Neural cell (in vitro differentiated cells): Measurements from ENCODE around the gene GPC2. TPM values are rescaled to one million over a fixed set of nuclear protein-coding genes. Genes with fewer than 3 reads are reported as not detected.
"Not testable (repeated sequence)": the region's sequence is repeated elsewhere in the genome, so short reads cannot be mapped to it uniquely, and the experiment has no call there.

Experiments
- H2AFZ ChIP-seq: fragments of 200-600, 300-800 bp; sonication (generic), shearing (Covaris generic); 2 replicates; pipeline ENCODE4 v1.6.0; 2014; ENCODE audit warnings: low read depth, mild to moderate bottlenecking, antibody characterized with exemption, low read length, moderate library complexity
- H3F3A ChIP-seq: fragments of 200-600 bp; shearing (Covaris generic); 2 replicates; pipeline ENCODE4 v1.6.1; 2016; ENCODE audit warnings: mild to moderate bottlenecking, moderate library complexity, mixed read lengths, antibody characterized with exemption, low read length; ENCODE audit not compliant: insufficient read depth, poor library complexity, severe bottlenecking
- H3K27ac ChIP-seq: fragments of 200-600, 300-800 bp; sonication (generic), shearing (Covaris generic); 2 replicates; pipeline ENCODE4 v1.5.1; 2014; ENCODE audit warnings: mild to moderate bottlenecking, low read length, moderate library complexity
- H3K27me3 ChIP-seq: fragments of 300-800, 200-600 bp; sonication (generic), shearing (Covaris generic); 2 replicates; pipeline ENCODE4 v1.6.0; 2014; ENCODE audit warnings: mild to moderate bottlenecking, low read depth, low read length, moderate library complexity; ENCODE audit not compliant: insufficient read depth
- H3K36me3 ChIP-seq: fragments of 300-800, 200-600 bp; sonication (generic), shearing (Covaris generic); 2 replicates; pipeline ENCODE4 v1.5.1; 2014; ENCODE audit warnings: mild to moderate bottlenecking, antibody characterized with exemption, low read length, moderate library complexity; ENCODE audit not compliant: insufficient read depth
- H3K4me2 ChIP-seq: fragments of 300-800, 200-600 bp; sonication (generic), shearing (Covaris generic); 2 replicates; pipeline ENCODE4 v1.6.0; 2014; ENCODE audit warnings: mild to moderate bottlenecking, low read length
- H3K4me3 ChIP-seq: fragments of 300-800, 200-600 bp; sonication (generic), shearing (Covaris generic); 2 replicates; pipeline ENCODE4 v1.5.1; 2014; ENCODE audit warnings: mild to moderate bottlenecking, low read length, moderate library complexity
- H3K79me2 ChIP-seq: fragments of 200-600 bp; shearing (Covaris generic); replicated peaks from 2 replicates; pipeline ENCODE4 v1.6.0; 2014; ENCODE audit warnings: mild to moderate bottlenecking, low read length, moderate library complexity; ENCODE audit not compliant: insufficient read depth
- H3K9ac ChIP-seq: fragments of 300-800, 200-600 bp; sonication (generic), shearing (Covaris generic); 2 replicates; pipeline ENCODE4 v1.6.1; 2016; ENCODE audit warnings: mild to moderate bottlenecking, low read length, mixed read lengths
- H3K9me2 ChIP-seq: fragments of 200-600 bp; shearing (Covaris generic); 2 replicates; pipeline ENCODE4 v1.6.1; 2016; ENCODE audit warnings: mild to moderate bottlenecking, low read length, mixed read lengths; ENCODE audit not compliant: insufficient read depth
- H3K9me3 ChIP-seq: fragments of 200-600, 300-800 bp; sonication (generic), shearing (Covaris generic); 2 replicates; pipeline ENCODE4 v1.6.1; 2016; ENCODE audit warnings: mild to moderate bottlenecking, mixed run types, low read length, moderate library complexity, mixed read lengths
- H4K20me1 ChIP-seq: fragments of 200-600 bp; shearing (Covaris generic); 2 replicates; pipeline ENCODE4 v1.6.1; 2016; ENCODE audit warnings: mild to moderate bottlenecking, mixed run types; ENCODE audit not compliant: insufficient read depth
- CTCF ChIP-seq: fragments of 450-650 bp; IDR thresholded peaks from 2 replicates; pipeline ENCODE4 v1.5.1; 2014; ENCODE audit warnings: antibody characterized with exemption, mild to moderate bottlenecking, moderate library complexity; ENCODE audit not compliant: poor library complexity, severe bottlenecking
- EP300 ChIP-seq: fragments of 450-650 bp; conservative IDR thresholded peaks from 2 replicates; pipeline ENCODE4 v1.6.1; 2014; ENCODE audit warnings: antibody characterized with exemption, mild to moderate bottlenecking, moderate library complexity; ENCODE audit not compliant: poor library complexity, severe bottlenecking
- EZH2 ChIP-seq: fragments of 200-600, 300-800 bp; shearing (Covaris generic), sonication (generic); IDR thresholded peaks from 2 replicates; pipeline ENCODE4 v1.6.1; 2014; ENCODE audit warnings: antibody characterized with exemption, low read length, borderline replicate concordance, mild to moderate bottlenecking; ENCODE audit not compliant: insufficient read depth, poor library complexity, severe bottlenecking
- MXI1 ChIP-seq: fragments of 450-650 bp; conservative IDR thresholded peaks from 2 replicates; pipeline ENCODE4 v1.6.1; 2014; ENCODE audit warnings: antibody characterized with exemption, mild to moderate bottlenecking; ENCODE audit not compliant: poor library complexity, severe bottlenecking
- POLR2AphosphoS5 ChIP-seq: IDR thresholded peaks from 2 replicates; pipeline ENCODE4 v1.6.1; 2012
- RAD21 ChIP-seq: fragments of 450-650 bp; conservative IDR thresholded peaks from 2 replicates; pipeline ENCODE4 v1.6.1; 2014; ENCODE audit warnings: antibody characterized with exemption, mild to moderate bottlenecking, moderate library complexity
- REST ChIP-seq: IDR thresholded peaks from 2 replicates; pipeline ENCODE4 v1.6.1; 2012; ENCODE audit warnings: borderline replicate concordance
- SMC3 ChIP-seq: fragments of 450-650 bp; conservative IDR thresholded peaks from 2 replicates; pipeline ENCODE4 v1.6.1; 2014; ENCODE audit warnings: antibody characterized with exemption, mild to moderate bottlenecking, moderate library complexity; ENCODE audit not compliant: poor library complexity
- TAF1 ChIP-seq: IDR thresholded peaks from 2 replicates; pipeline ENCODE4 v1.6.1; 2012; ENCODE audit warnings: low read depth
- polyA plus RNA-seq: library from polyadenylated mRNA; depleted of rRNA; stranded (reverse); fragments of >200 nt; gene quantifications from 2 replicates; pipeline ENCODE4 v1.2.3, GENCODE V29; 2014

Gene GPC2
- polyA plus RNA-seq, 1 donor from 2014 or later = 506 TPM

GRCh38 chr7:100132126-100132525 lies 45.1 kb downstream of the GPC2 start:
- no peak overlapping the region for H3K4me2 ChIP-seq
- TF ChIP-seq EZH2 (no peak), MXI1 (no peak), SMC3 (no peak), RAD21 (no peak), REST (no peak), EP300 (no peak), POLR2AphosphoS5 (no peak), CTCF (no peak), TAF1 (no peak)

GRCh38 chr7:100130608-100131453 lies 46.4 kb downstream of the GPC2 start:
- H3K27me3 ChIP-seq = no peaks in the 10 kb centered on the region
- TF ChIP-seq EP300 (no peak), RAD21 (peak; percentile 80), SMC3 (peak; percentile 76), CTCF (peak; percentile 88)
- peaks cover 3% of the 10 kb centered on the region for H3F3A ChIP-seq
- H4K20me1 ChIP-seq = no peaks in the 10 kb centered on the region
- no peak overlapping the region for H2AFZ ChIP-seq
- H3K36me3 ChIP-seq = no peaks in the 10 kb centered on the region
- no peak overlapping the region for H3K27ac ChIP-seq
- H3K4me2 ChIP-seq = no peak overlapping the region
- no peaks in the 10 kb centered on the region for H3K9me2 ChIP-seq
- H3K4me3 ChIP-seq = peak overlapping the region; percentile 25
- H3K79me2 ChIP-seq = no peaks in the 10 kb centered on the region
- no peak overlapping the region for H3K9ac ChIP-seq
- H3K9me3 ChIP-seq = no peaks in the 10 kb centered on the region

More at GRCh38 chr7:100132126-100132525, 45.1 kb downstream of the GPC2 start:
- H3K79me2 ChIP-seq = no peaks in the 10 kb centered on the region
- no peak overlapping the region for H3K4me3 ChIP-seq
- no peak overlapping the region for H2AFZ ChIP-seq
- no peak overlapping the region for H3K9ac ChIP-seq
- H3F3A ChIP-seq = no peaks in the 10 kb centered on the region
- H4K20me1 ChIP-seq = no peaks in the 10 kb centered on the region
- H3K9me3 ChIP-seq = no peaks in the 10 kb centered on the region
- no peaks in the 10 kb centered on the region for H3K36me3 ChIP-seq
- H3K9me2 ChIP-seq = no peaks in the 10 kb centered on the region
- H3K27ac ChIP-seq = no peak overlapping the region
- no peaks in the 10 kb centered on the region for H3K27me3 ChIP-seq

- H3K27ac ChIP-seq, H3K27me3 ChIP-seq, H3K36me3 ChIP-seq, H3K9me3 ChIP-seq, H3K79me2 ChIP-seq, H3K4me2 ChIP-seq, H4K20me1 ChIP-seq, H3F3A ChIP-seq, H2AFZ ChIP-seq, H3K9ac ChIP-seq, H3K9me2 ChIP-seq, H3K4me3 ChIP-seq: not testable (repeated sequence)
These were observed 47.0 kb downstream of the GPC2 start for GRCh38 chr7:100130220-100130607.
